Bronchial epithelial cell (primary cell): Measurements from ENCODE around the gene POLR2I. TPM values are rescaled to one million over a fixed set of nuclear protein-coding genes. Genes with fewer than 3 reads are reported as not detected.
"Not testable (repeated sequence)": the region's sequence is repeated elsewhere in the genome, so short reads cannot be mapped to it uniquely, and the experiment has no call there.

Source experiments
- DNase-seq: peaks from one replicate; pipeline ENCODE4 v3.0.0-alpha.2; 2010; ENCODE audit warnings: low read depth
- FAIRE-seq: peaks from 2 replicates; lab custom pipeline; 2011; peaks lifted over from hg19 to GRCh38; lab: Jason Lieb, UNC
- H3K27me3 ChIP-seq: 2 replicates; pipeline ENCODE4 v1.5.1; 2011; ENCODE audit warnings: low read length; ENCODE audit not compliant: control insufficient read depth, insufficient read depth
- H3K36me3 ChIP-seq: 2 replicates; pipeline ENCODE4 v1.5.1; 2011; ENCODE audit warnings: low read length; ENCODE audit not compliant: control insufficient read depth, insufficient read depth
- H3K4me3 ChIP-seq: 2 replicates; pipeline ENCODE4 v1.5.1; 2011; ENCODE audit warnings: mild to moderate bottlenecking, low read depth, low read length, control low read depth
- CTCF ChIP-seq: IDR thresholded peaks from 2 replicates; pipeline ENCODE4 v1.5.1; 2011; ENCODE audit warnings: mild to moderate bottlenecking, moderate library complexity, low read length, control low read depth, inconsistent platforms; ENCODE audit not compliant: insufficient read depth, severe bottlenecking
- total RNA-seq: library from RNA; depleted of rRNA; stranded (reverse); fragments of >200 nt; gene quantifications from 2 replicates; pipeline ENCODE4 v1.2.1, GENCODE V29; 2014

Gene POLR2I
- total RNA-seq, 1 donor from 2014 or later: 68.2 TPM

GRCh38 chr19:36139120-36139472, 24.4 kb upstream of the POLR2I start:
- DNase-seq: no peak
- FAIRE-seq: no peak

GRCh38 chr19:36136964-36137686, 22.4 kb upstream of the POLR2I start:
- peak; percentile 95 for DNase-seq
- H3K4me3 ChIP-seq: no peak overlapping the region

More at GRCh38 chr19:36139120-36139472, 24.4 kb upstream of the POLR2I start:
- H3K36me3 ChIP-seq: peaks cover 16% of the 10 kb centered on the region
- no peak for TF ChIP-seq CTCF
- H3K27me3 ChIP-seq: no peaks in the 10 kb centered on the region
- H3K4me3 ChIP-seq: peak overlapping the region; percentile 98

GRCh38 chr19:36134867-36135266, 20.2 kb upstream of the POLR2I start:
- DNase-seq, H3K36me3 ChIP-seq, H3K27me3 ChIP-seq, FAIRE-seq, H3K4me3 ChIP-seq: not testable (repeated sequence)

More at GRCh38 chr19:36136964-36137686, 22.4 kb upstream of the POLR2I start:
- no peaks in the 10 kb centered on the region for H3K27me3 ChIP-seq
- FAIRE-seq: peak; percentile 87
- H3K36me3 ChIP-seq: peaks cover 4% of the 10 kb centered on the region
- TF ChIP-seq CTCF: no peak

GRCh38 chr19:36131221-36131620, 16.5 kb upstream of the POLR2I start:
- H3K36me3 ChIP-seq, H3K27me3 ChIP-seq, H3K4me3 ChIP-seq, FAIRE-seq, DNase-seq: not testable (repeated sequence)

GRCh38 chr19:36128392-36128736, 13.7 kb upstream of the POLR2I start:
- peak overlapping the region; percentile 35 for H3K4me3 ChIP-seq
- no peak for TF ChIP-seq CTCF
- DNase-seq (no peak), FAIRE-seq (no peak)
- no peaks in the 10 kb centered on the region for H3K27me3 ChIP-seq
- H3K36me3 ChIP-seq: peaks cover 5% of the 10 kb centered on the region

GRCh38 chr19:36125557-36125956, 10.9 kb upstream of the POLR2I start:
- H3K27me3 ChIP-seq: no peaks in the 10 kb centered on the region
- no peak for TF ChIP-seq CTCF
- peaks cover 11% of the 10 kb centered on the region for H3K36me3 ChIP-seq
- DNase-seq (no peak), FAIRE-seq (no peak)
- no peak overlapping the region for H3K4me3 ChIP-seq

- DNase-seq: no peak
- TF ChIP-seq CTCF: no peak
- H3K27me3 ChIP-seq: no peaks in the 10 kb centered on the region
- FAIRE-seq: no peak
- peaks cover 20% of the 10 kb centered on the region for H3K36me3 ChIP-seq
- H3K4me3 ChIP-seq: no peak overlapping the region
Measured at GRCh38 chr19:36121486-36122124, 6.9 kb upstream of the POLR2I start.
